ENCODE measurements around the gene TLN1. TPM values are rescaled to one million over a fixed set of nuclear protein-coding genes. Genes with fewer than 3 reads are reported as not detected.
A peak's percentile ranks its signal among the peaks of the same experiment; 100 is the strongest.

The TLN1 gene
- 453 and 652 TPM in 2 replicates for total RNA-seq (2014; rRNA removed; shearing (Covaris generic); ENCODE audit: low replicate concordance)

- Histone ChIP-seq H3K27me3 (no peaks in the 10 kb centered on the region), H3K4me3 (peak within 1 kb of the TSS; percentile 72), H3K36me3 (peaks cover 83% of the 10 kb centered on the region), H3K9me3 (no peaks in the 10 kb centered on the region)
- peak; percentile 100 for DNase-seq
These were observed at the start of gene TLN1, which contains the start of gene CREB3 for GRCh38 chr9:35732185-35732799. Gene TLN1 (minus strand): TSS chr9:35732195. CDS start chr9:35725694, 6,501 bp downstream. Gene CREB3 (plus strand): TSS chr9:35732666. CDS start chr9:35732773, 107 bp downstream.

- DNase-seq: no peak
- H3K27me3 ChIP-seq: peaks cover 20% of the 10 kb centered on the region
- no peaks in the 10 kb centered on the region for H3K36me3 ChIP-seq
- no peaks in the 10 kb centered on the region for H3K9me3 ChIP-seq
- no peak overlapping the region for H3K4me3 ChIP-seq
These were observed 49.1 kb upstream of the TLN1 start for GRCh38 chr9:35781066-35781465.

DNA sequence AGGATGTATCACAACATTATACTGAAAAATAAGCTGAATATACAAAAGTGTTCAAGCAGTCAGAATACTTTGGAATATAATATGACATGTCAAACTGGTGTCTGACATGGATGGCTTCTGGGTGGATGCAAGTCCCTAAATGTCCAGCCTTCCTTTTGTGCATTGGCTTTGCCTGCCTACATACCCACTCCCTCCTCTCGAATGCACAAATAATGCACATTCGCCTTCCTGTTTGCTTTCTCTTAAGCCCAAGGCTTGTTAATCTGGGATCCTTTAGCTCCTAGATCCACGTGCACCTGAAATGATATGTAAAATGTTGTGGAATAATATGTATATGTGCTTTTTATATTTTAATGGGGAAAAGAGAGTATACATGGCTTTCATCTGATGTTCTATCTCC lies 46.5 kb upstream of the TLN1 start:
- Histone ChIP-seq H3K4me3 (no peak overlapping the region), H3K36me3 (no peaks in the 10 kb centered on the region), H3K9me3 (no peaks in the 10 kb centered on the region), H3K27me3 (peaks cover 20% of the 10 kb centered on the region)
- no peak for DNase-seq

DNA sequence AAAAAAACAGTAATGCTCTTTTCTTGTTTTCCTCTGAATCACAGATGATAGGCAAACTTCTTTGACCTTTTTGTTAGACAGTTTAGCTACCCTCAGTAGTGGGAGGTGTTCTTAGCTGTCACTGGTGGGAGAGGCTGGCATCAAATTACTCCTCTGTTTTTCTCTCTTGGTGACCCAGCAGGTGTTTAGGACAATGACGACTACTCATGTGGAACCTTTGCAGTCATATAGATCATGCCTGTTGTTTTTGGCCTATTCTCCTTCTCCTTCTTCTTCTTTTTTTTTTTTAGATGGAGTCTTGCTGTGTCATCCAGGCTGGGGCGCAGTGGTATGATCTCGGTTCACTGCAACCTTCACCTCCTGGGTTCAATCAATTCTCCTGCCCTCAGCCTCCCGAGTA lies 44.0 kb upstream of the TLN1 start:
- H3K4me3 ChIP-seq: no peak overlapping the region
- peaks cover 17% of the 10 kb centered on the region for H3K27me3 ChIP-seq
- no peaks in the 10 kb centered on the region for H3K9me3 ChIP-seq
- no peak for DNase-seq
- H3K36me3 ChIP-seq: no peaks in the 10 kb centered on the region

DNA sequence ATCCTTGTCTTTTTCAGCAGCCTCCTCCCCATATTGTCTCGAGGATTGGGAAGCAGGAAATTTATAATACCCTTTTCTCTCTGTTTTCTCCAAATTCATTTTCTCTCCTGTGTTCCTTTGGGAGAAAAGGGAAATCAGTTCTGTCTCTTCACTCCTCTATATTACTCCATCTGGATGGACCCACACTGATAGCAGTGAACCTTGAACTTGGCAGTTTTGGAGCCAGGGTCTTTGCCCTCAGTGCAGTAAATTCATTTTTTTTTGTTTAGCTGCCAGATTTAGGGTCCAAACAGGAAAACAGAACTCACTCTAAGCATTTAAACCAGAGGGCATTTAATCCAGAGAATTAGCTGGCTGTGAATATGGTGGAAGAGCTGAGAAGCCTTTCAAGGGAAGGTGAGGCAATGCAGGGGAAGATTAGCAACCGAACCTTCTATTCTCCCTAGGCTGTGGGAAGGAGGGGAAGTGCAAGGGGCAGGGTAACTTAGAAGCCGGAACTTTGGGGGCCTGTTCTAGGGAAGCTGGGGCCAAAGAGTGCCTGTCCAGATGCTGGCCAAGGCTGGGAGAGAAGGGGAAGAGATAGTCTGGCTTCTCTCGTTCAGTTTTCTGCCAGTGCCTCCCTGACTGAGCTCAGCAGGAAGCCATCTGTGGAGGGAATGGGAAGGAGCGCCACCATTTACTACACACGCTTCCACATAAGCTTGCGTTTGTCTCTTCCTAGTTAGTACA lies 43.1 kb upstream of the TLN1 start:
- Histone ChIP-seq H3K36me3 (no peaks in the 10 kb centered on the region), H3K9me3 (no peaks in the 10 kb centered on the region), H3K27me3 (peaks cover 9% of the 10 kb centered on the region), H3K4me3 (no peak overlapping the region)
- no peak for DNase-seq

GRCh38 chr9:35771943-35772342 lies 39.9 kb upstream of the TLN1 start:
- DNase-seq: no peak
- no peaks in the 10 kb centered on the region for H3K27me3 ChIP-seq
- H3K9me3 ChIP-seq: no peaks in the 10 kb centered on the region
- no peak overlapping the region for H3K4me3 ChIP-seq
- no peaks in the 10 kb centered on the region for H3K36me3 ChIP-seq

DNA sequence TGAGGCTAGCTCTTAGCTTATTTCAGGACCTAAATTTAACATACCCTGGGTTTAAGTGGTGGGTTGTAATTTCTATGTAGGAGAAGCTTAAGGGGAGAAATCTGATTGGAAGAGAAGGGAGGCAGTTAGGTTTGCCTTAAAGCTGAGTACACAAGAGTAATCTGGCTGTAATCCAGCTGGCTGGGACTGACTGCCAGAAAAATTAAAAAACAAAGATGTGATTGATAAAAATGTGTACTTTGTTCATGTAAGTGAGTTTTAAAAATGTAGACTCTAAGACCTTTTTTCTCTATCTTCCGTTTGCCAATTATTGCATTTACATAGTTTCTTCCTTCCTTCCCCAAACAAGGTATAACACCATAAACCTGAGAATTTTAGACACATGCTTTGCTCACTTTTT lies 39.5 kb upstream of the TLN1 start:
- Histone ChIP-seq H3K9me3 (no peaks in the 10 kb centered on the region), H3K36me3 (no peaks in the 10 kb centered on the region), H3K4me3 (no peak overlapping the region), H3K27me3 (no peaks in the 10 kb centered on the region)
- no peak for DNase-seq

DNA sequence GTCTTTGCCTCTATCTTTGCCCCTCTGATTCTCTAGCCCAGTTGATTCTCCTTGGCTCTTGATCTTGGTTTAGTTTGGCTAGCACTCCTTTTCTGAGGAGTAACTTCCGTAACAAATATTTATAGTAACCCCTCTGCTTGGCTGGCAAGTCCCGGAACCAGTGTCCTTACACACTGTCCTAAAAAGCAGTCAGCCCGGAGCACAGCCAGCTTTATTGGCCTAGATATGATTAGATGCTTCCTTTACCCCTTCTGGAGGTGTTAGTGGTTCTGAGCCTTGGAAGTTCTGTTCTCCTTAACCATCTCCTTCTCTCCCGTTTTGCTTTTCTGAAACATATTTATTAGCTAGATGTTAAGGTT lies 39.1 kb upstream of the TLN1 start:
- DNase-seq: peak; percentile 60
- no peaks in the 10 kb centered on the region for H3K9me3 ChIP-seq
- H3K36me3 ChIP-seq: no peaks in the 10 kb centered on the region
- no peak overlapping the region for H3K4me3 ChIP-seq
- H3K27me3 ChIP-seq: no peaks in the 10 kb centered on the region

GRCh38 chr9:35769763-35770162 lies 37.8 kb upstream of the TLN1 start:
- Histone ChIP-seq H3K27me3 (no peaks in the 10 kb centered on the region), H3K36me3 (no peaks in the 10 kb centered on the region), H3K9me3 (no peaks in the 10 kb centered on the region), H3K4me3 (no peak overlapping the region)
- DNase-seq: no peak

DNA sequence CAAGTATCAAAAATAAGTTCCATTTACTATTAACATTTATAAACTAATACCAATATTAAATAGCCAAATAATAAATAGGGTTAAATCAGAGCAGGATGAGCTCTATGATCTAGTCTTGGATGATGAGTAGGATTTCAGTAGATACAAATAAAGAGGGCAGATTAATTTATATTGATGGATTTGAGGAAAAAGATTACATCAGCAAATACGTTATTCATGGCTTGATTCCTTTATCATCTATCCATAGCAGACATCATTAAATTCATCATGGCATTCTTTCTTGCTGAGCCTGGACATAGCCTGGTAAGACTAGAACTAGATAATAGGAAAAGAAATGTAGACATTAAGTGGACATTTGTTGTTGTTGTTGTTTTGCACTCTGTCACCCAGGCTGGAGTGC lies 35.5 kb upstream of the TLN1 start:
- Histone ChIP-seq H3K36me3 (no peaks in the 10 kb centered on the region), H3K27me3 (no peaks in the 10 kb centered on the region), H3K9me3 (no peaks in the 10 kb centered on the region), H3K4me3 (no peak overlapping the region)
- no peak for DNase-seq

DNA sequence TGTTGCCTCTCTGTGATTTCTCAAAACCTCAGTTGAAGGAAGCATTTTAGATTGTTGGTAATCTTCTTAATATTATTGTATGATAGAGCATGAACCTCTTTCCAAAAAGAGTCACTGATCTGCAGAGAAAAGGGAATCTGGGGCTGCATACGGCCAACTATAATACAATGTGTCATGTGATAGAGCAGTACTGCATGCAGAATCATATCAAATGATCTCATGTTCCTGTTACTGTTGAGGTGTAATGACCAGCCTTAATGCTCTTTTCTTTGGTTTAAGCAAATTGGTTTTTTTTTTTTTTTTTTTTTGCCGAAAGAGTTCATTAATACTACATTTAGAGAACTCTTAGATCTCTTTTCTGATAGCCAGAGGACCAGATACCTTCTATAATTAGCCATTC lies 35.0 kb upstream of the TLN1 start:
- H3K9me3 ChIP-seq: no peaks in the 10 kb centered on the region
- no peak overlapping the region for H3K4me3 ChIP-seq
- H3K36me3 ChIP-seq: no peaks in the 10 kb centered on the region
- H3K27me3 ChIP-seq: no peaks in the 10 kb centered on the region
- no peak for DNase-seq

GRCh38 chr9:35763803-35764202 lies 31.8 kb upstream of the TLN1 start:
- Histone ChIP-seq H3K9me3 (no peaks in the 10 kb centered on the region), H3K4me3 (no peak overlapping the region), H3K27me3 (no peaks in the 10 kb centered on the region), H3K36me3 (peaks cover 5% of the 10 kb centered on the region; the same call in 1 of the 2 replicates)
- DNase-seq: no peak

DNA sequence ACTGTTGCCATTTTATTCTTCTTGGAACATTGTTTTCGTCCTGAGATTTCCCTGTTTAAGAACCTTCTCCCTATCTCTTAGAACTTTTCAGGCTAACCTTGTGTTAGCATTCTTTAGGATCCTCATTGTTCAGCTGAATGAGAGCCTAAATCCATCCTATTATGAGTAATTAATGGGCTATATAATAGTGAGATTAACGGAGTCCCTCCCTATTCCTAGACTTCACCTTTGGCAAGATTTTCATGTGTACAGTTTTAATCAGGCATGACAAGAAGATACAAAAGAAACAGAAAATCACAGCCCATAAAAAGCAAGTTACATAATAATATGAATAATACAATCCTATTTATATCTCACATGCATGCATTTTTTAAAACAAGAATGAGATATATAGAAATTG lies 31.2 kb upstream of the TLN1 start:
- Histone ChIP-seq H3K4me3 (no peak overlapping the region), H3K27me3 (no peaks in the 10 kb centered on the region), H3K36me3 (peaks cover 5% of the 10 kb centered on the region; the same call in 1 of the 2 replicates), H3K9me3 (no peaks in the 10 kb centered on the region)
- no peak for DNase-seq

- peaks cover 16% of the 10 kb centered on the region for H3K36me3 ChIP-seq
- no peak overlapping the region for H3K4me3 ChIP-seq
- H3K27me3 ChIP-seq: no peaks in the 10 kb centered on the region
- no peaks in the 10 kb centered on the region for H3K9me3 ChIP-seq
- no peak for DNase-seq
These were observed 28.7 kb upstream of the TLN1 start for GRCh38 chr9:35760651-35761050.

DNA sequence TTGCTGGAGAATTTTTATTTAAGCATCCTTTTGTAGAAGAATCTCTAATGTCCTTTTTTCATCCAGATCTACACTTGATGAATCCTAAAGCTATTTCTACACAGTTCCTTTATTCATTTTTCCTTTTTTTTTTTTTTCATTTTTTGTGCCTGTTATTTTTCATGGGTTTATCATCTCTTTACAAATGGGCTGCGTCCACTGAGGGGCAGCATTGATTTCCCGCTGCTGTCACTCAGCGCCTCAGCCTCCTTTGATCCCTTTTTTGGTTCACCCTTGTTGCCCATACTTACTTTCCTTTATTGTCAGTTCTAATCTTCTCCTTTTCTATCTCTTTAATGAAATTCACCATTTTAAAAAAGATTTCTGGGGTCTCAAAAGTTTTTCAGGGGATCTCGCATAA lies 27.8 kb upstream of the TLN1 start:
- Histone ChIP-seq H3K27me3 (no peaks in the 10 kb centered on the region), H3K36me3 (peaks cover 21% of the 10 kb centered on the region), H3K9me3 (no peaks in the 10 kb centered on the region), H3K4me3 (no peak overlapping the region)
- DNase-seq: no peak

DNA sequence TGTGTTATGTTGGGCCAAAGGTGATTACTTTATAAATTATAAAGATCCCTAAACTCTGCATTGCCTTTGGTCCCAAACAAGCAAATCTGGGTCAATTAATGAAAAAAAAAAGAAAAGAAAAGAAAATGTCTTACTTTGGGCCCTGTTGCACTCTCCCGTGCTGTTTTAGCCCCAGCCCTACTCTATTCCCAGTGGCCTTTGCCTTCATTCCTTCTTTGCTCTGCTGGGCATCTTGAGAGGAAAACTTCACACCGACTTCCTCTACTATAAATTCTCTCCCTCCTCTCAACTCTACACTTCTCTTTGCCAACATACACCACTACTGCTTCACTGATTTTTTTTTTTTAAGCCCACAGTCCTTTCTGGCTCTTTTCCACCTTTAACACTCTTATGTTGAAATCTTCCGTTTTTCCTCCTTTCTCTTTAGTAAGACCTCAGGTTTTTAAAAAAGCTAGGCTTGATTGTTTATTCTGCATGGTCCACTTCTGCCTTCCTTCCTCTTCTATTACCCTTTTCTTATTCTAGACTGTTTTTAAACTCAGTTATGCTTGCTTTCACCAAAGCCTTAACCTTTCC lies 26.6 kb upstream of the TLN1 start:
- Histone ChIP-seq H3K4me3 (no peak overlapping the region), H3K27me3 (no peaks in the 10 kb centered on the region), H3K9me3 (no peaks in the 10 kb centered on the region), H3K36me3 (peaks cover 33% of the 10 kb centered on the region)
- no peak for DNase-seq

- H3K4me3 ChIP-seq: no peak overlapping the region
These were observed 25.9 kb upstream of the TLN1 start for GRCh38 chr9:35757892-35758275.

More at GRCh38 chr9:35757892-35758275, 25.9 kb upstream of the TLN1 start:
- no peaks in the 10 kb centered on the region for H3K27me3 ChIP-seq
- peaks cover 40% of the 10 kb centered on the region for H3K36me3 ChIP-seq
- DNase-seq: no peak
- H3K9me3 ChIP-seq: no peaks in the 10 kb centered on the region

Measured in MG63 (cell line).